Cerebellar cortex (tissue), 1 donor: ENCODE data around the gene MAP3K13.

Source experiments
- DNase-seq: peaks from one replicate; pipeline ENCODE4 v3.0.0-alpha.2; 2015; ENCODE audit warnings: low spot score

MAP3K13 gene, protein sequence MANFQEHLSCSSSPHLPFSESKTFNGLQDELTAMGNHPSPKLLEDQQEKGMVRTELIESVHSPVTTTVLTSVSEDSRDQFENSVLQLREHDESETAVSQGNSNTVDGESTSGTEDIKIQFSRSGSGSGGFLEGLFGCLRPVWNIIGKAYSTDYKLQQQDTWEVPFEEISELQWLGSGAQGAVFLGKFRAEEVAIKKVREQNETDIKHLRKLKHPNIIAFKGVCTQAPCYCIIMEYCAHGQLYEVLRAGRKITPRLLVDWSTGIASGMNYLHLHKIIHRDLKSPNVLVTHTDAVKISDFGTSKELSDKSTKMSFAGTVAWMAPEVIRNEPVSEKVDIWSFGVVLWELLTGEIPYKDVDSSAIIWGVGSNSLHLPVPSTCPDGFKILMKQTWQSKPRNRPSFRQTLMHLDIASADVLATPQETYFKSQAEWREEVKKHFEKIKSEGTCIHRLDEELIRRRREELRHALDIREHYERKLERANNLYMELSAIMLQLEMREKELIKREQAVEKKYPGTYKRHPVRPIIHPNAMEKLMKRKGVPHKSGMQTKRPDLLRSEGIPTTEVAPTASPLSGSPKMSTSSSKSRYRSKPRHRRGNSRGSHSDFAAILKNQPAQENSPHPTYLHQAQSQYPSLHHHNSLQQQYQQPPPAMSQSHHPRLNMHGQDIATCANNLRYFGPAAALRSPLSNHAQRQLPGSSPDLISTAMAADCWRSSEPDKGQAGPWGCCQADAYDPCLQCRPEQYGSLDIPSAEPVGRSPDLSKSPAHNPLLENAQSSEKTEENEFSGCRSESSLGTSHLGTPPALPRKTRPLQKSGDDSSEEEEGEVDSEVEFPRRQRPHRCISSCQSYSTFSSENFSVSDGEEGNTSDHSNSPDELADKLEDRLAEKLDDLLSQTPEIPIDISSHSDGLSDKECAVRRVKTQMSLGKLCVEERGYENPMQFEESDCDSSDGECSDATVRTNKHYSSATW

DNA sequence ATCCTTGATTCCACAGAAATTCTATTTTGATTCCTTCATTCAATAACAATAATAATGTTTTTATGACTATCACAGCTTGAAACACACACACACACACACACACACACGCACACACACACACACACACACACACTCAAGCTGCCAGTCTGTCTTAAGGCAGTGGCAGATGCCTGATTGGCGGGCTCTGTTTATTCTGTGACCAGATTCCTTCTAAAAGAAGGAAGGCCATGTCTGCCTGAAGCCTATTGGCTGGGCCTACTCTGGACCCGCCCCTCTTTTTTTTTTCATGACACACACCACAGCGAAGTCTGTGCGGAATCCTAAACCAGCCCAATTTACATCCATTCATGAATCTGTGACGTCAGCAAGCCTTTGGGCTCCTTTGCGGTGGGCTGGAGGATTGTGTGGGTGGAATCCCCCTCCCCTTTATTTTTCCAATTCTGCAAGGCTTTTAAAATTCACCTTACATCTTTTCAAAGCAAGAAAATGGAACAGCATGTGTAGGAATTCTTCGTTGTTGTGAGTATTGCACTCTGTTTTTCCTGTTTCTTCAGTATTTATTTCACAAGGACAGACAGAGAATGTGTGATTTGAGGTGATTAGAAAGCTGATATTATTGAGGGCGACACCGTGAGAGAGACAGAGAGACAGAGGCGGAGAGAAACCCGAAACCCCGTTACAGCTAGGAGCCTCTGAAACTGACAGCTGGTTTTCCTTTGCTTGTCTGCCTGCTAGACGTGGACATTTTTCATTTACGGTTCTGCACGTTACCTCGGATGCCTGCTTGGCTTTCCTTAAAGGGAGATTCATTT, at the start of gene MAP3K13:
TSS of gene MAP3K13 (plus strand) at position 287 of the 812 bp plus-strand sequence. CDS start 65,446 bp downstream, outside the sequence.
- DNase-seq: peak; percentile 97

DNA sequence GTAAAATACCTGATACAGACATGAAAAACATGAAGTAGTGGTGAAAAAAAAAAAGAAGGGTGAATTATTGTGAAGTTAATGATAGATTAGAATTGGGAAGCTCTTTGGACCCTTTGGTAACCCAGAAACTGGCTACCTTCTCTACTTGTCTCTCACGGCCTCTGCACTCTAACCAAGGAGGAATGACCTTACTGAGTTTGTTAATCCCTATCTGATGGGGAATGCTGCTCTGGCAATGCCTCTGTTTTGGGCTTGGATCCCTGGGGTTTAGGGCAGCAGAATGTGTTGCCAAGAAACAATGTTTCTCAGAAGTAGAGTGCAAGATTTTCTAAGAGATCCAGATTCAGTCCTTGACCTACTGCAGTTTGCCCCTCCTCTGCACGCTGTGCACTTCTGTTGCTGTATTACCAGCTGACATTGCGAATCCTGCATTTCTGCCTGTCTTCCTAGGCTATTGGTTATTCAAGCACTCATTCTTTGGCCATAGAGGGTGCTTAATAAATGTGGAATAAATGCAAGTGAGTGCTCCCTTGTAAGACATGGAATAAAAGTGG, 49.2 kb upstream of the MAP3K13 start:
- peak; percentile 4 for DNase-seq

DNA sequence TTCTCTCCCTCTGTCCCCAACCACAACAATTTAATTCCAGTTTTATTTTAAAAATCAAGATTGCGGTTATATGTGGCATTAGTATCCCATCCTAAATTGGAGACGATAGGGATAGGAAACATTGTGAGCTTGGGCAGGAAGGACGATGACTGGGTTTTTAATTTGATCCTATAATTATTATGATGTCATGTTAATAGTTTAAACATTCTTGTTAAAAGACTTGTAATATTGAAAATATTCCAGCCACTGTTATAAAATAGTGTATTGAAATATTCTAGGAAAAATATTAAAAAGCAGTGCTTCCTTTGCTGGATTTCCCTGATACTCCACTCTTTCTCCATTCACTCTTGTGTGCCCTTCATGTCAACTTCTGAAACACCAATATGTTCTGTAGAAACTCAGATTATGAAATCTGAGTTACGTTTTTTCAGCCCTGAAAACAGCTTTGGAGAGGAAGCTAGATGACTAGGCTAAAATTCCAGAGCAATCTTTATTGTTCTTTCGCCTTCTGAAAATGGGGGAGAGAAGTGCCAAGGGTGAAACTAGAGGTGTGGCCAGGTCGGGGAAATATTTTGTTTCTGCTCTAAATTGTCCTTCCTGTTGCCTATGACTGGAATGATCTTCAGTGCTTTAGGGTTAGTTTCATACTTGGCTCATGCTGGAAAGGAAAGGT, 46.1 kb upstream of the MAP3K13 start:
- no peak for DNase-seq

DNA sequence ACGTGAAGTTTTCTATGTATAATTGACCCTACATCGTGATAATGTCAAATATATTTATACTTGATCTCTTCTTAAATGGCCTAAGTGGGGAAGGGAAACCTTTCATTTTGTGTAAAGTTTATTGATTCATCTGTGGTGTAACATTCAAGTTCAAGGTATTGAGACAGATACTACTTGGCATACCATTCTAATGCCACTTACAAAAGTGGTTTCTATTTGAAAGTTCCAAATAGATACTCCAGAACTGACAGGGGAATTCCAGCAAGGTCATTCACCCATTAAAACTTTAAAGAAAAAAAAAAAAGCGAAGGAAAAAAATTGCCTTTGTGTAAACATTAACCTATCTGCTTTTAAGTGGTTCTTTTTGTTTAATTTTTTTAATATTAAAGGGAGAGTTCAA, 45.3 kb upstream of the MAP3K13 start:
- no peak for DNase-seq

DNA sequence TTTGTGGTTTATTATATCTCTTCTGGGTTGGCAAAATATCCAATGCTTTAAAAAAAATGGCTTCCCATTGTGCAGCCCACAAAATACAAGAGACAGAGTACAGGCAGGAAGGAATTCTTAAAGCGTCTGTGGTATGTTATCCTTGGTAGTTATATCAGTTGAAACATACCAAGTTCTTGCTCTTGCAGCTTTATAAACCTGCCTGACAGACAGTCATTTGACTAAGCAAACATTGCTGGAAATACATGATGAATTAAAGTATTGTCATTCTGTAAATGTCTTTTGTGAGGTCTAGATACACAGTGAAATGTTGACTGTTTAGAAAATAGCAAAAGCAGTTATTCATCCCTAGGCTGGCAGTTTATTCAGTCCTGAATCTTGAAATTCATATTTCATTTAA, 44.8 kb upstream of the MAP3K13 start:
- no peak for DNase-seq

DNA sequence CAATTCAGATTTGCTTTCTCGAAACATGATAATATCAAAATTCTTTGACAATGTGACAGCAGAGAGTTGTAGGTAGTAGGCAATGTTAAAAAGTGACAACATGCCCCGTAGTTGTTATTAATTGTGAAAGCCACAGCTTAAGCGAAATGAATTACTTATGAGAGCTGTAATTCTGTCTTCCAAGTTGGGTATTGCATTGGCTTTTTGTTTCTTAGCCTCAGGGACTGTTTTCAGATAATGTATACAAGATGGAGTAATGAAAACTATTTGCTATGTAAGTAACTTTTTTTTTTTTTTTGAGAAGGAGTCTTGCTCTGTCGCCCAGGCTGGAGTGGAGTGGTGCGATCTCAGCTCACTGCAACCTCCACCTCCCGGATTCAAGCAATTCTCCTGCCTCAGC, 43.1 kb upstream of the MAP3K13 start:
- no peak for DNase-seq

DNA sequence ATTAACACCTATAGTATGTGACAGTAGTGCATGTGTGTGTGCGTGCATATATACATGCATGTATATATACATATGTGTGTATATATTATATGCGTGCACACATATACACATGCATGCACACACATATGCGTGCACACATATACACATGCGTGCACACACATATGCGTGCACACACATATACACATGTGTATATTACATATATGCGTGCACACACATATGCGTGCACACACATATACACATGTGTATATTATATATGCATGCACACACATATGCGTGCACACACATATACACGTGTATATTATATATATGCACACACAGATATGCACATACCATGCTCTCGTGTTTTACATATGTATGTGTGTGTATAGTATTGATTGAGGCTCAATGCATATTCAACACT, 42.0 kb upstream of the MAP3K13 start:
- no peak for DNase-seq

DNA sequence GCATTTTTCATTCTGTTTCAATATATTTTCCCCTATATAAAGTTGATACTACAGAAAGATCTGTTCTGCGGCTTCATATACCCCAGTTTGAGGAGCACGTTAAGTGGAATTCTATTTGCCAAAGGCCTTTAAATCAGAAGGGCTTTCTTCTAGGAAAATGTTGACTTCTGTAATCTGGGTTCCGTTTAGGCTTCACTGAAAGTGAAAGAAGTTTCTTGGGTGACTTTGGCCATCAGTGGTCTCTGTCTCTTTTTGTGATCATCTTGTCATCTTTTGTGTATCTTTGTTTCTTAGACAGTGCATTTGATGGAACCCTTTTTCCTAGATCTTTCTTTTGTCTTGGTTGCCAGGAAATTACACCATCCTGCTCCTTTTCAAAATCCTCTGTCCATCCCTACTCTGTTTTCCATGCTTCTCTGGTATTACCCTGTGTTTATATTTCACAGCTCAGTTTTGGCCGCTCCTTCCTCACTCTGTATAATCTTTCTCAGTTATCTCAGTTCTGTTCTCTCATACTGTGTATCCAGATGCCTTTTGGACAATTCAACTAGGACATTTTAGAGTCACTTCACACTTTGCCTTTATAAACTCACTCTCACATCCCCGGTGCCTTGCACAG, 40.7 kb upstream of the MAP3K13 start:
- DNase-seq: no peak

DNA sequence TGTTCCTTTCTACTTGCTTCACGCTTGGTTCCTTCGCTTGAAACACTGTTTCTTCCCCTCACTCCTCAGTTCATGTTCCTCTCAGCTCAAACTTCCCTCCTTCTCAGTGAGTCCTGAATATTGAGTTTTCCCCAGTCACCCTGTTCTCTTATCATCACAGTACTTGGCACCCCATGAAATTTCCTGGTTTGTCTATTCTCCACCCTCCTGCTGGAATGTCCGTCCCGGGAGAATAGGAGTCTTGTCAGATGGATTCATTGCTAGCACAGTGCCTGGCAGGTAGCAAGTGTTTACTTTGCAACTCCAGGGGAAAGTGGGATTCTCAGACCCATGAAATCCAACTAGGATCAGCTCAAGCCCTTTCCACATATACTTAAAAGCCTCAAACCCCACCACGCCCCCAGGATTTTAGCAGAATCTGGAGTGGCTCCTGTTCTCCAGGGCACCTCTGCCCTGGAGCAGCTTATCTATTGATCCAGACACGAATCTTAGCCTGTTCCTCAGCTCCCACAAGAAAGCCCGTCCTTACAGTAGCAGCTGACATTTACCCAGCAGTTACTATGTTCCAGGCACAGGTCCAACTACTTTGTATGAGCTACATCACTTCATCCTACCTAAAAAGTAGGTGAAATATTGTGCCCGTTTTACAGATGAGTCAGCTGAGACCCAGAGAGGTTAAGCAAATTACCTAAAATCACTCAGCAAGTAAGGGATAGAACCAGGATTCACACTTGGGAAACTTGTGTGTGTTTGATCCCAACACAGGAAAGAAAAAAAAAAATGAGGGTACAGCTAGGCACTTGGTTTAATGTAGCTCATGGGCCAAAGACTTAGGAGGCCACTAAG, 36.8 kb upstream of the MAP3K13 start:
- no peak for DNase-seq

DNA sequence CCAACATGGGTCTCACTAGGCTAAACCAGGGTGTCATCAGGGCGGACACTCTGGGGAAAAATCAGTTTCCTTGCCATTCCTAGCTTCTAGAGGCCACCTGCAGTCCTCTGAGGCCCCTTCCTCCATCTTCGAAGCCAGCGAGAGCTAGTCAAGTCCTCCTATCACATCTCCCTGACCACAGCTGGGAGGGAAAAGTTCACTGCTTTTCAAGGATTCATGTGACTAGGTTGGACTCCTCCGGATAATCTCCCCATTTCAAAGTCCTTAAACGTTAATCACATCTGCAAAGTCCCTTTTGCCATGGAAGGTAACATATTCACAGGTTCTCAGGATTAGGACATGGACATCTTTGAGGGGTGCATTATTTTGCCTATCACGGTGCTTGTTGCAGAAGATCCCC, 35.9 kb upstream of the MAP3K13 start:
- no peak for DNase-seq

DNA sequence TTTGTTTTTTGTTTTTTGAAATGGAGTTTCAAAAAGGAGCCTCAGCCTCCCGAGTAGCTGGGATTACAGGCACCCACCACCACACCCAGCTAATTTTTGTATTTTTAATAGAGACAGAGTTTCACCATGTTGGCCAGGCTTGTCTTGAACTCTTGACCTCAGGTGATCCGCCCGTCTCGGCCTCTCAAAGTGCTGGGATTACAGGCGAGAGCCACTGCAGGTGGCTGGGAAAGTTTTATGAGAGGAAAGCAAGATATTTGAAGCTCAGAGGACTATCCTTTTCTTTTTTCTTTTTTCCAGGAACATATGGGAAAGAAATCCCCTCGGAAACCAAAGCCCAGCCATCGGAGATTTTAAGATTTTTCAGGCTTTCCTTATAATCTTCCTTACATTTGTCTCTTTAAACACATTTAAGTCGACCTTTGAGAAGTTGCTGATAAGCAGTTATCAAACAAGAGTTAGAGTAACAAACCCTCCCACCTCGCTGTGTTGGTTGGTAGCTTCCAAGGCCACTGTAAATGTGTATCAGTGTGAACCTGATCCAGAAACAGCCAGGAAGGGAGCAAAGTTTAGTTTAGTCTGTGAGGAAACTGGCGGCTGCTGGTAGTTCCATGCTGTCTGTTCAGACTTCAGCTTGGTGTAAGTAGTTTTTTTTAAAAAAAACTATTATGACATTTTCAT, 34.5 kb upstream of the MAP3K13 start:
- DNase-seq: no peak

DNA sequence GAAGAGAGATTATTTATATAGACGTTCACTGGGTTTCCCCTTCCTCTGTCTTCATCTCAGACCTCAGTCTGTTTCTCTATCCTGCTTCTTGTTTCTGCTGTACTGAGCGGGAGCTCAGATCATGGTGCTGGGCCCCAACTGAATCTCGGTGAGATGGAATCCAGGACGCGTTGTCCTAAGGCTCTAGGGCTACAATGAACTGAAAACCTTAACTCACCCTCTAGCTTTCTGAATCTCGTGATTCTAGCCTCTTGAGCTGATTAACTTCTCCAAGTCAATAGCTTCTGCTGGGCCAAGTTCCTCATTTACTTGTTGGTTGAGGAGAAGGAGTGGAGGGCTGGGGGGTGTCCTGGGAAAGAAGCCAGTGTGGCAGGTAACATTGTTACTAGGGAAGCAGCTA, 32.7 kb upstream of the MAP3K13 start:
- no peak for DNase-seq

DNA sequence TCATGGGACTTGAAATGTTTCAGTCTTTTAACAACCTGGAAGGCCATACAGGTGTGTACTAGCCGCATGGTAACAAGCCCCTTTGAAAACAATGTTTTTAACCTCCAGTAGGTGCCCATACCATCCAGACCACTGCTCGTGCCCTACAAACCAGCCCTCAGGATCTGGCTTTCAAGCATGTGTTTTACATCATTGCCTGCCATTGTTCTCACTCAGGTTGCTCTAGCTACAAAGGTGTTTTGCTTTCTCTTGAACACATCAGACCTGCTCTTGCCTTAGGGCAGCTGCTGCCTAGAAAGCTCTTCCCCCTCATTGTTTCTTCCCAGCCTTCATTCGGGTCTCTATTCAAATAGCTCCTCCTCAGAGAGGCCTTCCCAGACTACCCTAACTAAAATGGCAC, 32.3 kb upstream of the MAP3K13 start:
- DNase-seq: no peak

DNA sequence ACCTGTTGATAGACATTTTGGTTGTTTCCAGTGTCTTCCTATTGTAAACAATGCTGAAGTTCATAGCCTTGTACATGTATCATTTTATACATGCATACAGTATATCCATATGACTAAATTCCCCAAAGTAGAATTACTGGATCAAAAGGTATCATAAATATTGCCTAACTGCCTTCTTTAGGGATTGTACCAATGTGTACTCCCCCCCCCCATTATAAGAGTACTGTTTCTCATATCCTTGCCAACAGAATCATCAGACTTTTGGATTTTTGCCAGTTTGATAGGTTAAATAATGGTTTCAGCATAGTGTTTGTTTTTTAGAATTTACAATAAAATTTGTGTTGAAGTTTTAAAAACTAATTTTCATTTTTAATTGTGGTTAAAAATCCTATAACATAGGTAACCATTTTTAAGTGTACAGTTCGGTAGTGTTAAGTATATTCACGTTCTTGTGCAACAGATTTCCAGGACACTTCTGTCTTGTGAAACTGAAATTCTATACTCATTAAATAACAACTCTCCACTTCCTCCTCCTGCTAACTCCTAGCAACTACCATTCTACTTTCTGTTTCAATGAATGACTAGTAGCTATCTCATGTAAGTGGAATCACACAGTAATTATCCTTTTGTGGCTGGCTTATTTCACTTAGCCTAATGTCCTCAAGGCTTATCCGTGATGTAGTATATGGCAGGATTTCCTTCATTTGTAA, 30.8 kb upstream of the MAP3K13 start:
- no peak for DNase-seq

DNA sequence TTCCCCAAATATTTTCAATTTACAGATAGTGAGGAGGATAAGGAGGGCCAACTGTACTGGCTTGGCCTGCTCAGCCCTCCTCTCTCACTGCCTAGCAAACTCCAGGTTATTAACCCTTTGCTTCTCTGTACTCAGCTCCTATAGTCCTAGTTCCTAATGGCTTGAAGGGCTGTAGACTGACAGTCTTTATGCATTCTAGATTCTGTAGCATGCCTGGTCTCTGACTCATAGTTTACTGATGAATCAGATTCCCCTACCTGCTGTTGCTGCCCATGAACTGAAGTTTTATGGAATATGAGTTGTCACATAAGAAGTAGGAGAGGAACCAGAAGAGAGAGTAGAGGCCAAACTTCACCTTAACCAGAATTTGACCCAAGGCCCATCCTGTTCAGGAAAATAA, 27.1 kb upstream of the MAP3K13 start:
- no peak for DNase-seq

DNA sequence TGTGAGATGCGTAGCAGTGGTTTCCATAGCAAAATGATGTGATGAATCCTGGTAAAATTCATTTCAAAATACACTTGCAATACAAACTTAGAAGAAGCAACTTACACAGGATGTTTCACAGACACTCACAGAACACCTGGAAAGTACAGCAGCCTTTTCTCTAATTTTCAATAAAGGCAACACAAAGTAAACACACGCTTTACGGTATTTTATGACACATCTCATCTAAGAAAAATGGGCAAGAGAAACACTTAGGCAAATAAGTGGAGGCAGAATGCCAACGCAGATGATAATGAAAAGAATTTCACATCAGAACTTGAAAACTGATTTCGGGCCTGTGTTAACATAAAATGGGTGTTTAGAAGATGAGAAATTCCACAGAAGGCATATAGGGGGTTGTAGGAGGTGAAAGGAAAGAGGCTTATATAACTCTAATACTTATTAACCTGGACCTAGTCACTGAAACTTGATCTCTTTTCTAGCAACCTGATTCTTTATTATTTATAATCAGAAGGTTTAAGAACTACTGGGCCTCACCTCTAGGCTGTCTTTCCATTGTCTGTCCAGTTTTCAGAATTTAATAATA, 25.6 kb upstream of the MAP3K13 start:
- DNase-seq: no peak

DNA sequence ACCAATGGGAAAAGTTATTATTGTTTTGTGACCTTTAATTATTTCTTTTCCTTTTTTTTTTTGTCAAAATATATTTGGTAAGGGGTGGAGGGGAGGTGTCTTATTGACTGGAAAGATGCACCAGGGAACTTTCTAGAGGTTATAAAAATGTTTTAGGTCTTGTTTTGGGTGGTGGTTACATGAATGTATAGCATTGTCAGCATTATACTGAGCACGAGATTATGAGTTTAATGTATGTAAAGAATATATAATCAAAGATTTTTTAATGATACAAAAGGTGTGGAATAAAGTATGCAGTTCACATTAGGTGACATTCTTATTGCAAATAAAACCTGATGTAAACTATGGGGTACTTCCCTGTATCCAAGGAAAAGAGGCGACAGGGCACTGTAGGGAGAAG, 23.0 kb upstream of the MAP3K13 start:
- no peak for DNase-seq

DNA sequence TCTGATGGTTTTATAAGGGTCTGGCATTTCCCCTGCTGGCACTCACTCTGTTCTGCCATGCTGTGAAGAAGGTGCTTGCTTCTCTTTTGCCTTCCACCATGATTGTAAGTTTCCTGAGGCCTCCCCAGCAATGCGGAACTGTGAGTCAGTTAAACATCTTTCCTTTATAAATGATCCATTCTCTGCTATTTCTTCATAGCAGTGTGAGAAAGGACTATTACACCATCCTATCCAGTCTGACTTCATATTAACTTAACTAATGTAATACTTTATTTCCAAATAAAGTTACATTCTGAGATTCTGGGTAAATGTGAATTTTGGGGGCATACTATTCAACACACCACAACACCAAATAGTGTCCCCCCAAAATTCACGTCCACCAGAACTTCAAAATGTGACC, 22.2 kb upstream of the MAP3K13 start:
- no peak for DNase-seq
